Activated naive CD8-positive, alpha-beta T cell treated with anti-CD3 and anti-CD28 coated beads, Interleukin-2, amount 10 ng/mL, durations not matched to agents 7 days and 5 days (primary cell): Measurements from ENCODE around the gene SPINT4. TPM values are rescaled to one million over a fixed set of nuclear protein-coding genes. Genes with fewer than 3 reads are reported as not detected.
"Not testable (repeated sequence)": the region's sequence is repeated elsewhere in the genome, so short reads cannot be mapped to it uniquely, and the experiment has no call there.

Experiments
- ATAC-seq: fragments of 150-1000 bp; cut with Tn5 transposase; one replicate; pipeline ENCODE4 v1.10.0; 2021; ENCODE audit warnings: low read depth, moderate library complexity
- POLR2A ChIA-PET: fragments of 350-600 bp; sonication (Branson Sonifier 250); formaldehyde crosslinking; loops from one replicate; lab custom pipeline; 2021; ENCODE audit warnings: antibody characterized with exemption; lab: Charles Lee
- DNase-seq: peaks from one replicate; pipeline ENCODE4 v3.0.0; 2021
- H3K27ac Mint-ChIP-seq: one replicate; pipeline ENCODE4 v1.8.0; 2022; ENCODE audit warnings: mild to moderate bottlenecking, mixed read lengths
- H3K27me3 Mint-ChIP-seq: one replicate; pipeline ENCODE4 v1.8.0; 2022; ENCODE audit warnings: mild to moderate bottlenecking, moderate library complexity, mixed read lengths
- H3K36me3 Mint-ChIP-seq: one replicate; pipeline ENCODE4 v1.8.0; 2021; ENCODE audit warnings: mild to moderate bottlenecking, mixed read lengths
- H3K4me1 Mint-ChIP-seq: one replicate; pipeline ENCODE4 v1.8.0; 2021; ENCODE audit warnings: mixed read lengths
- H3K4me3 Mint-ChIP-seq: one replicate; pipeline ENCODE4 v1.8.0; 2022; ENCODE audit warnings: mild to moderate bottlenecking, moderate library complexity, mixed read lengths
- H3K9me3 Mint-ChIP-seq: one replicate; pipeline ENCODE4 v1.8.0; 2021; ENCODE audit warnings: mixed read lengths
- total RNA-seq, 2 experiments: library from RNA; stranded (reverse); gene quantifications; one replicate each; pipeline ENCODE4 v1.2.3, GENCODE V29; 2021

SPINT4 gene
- not detected for total RNA-seq

DNA sequence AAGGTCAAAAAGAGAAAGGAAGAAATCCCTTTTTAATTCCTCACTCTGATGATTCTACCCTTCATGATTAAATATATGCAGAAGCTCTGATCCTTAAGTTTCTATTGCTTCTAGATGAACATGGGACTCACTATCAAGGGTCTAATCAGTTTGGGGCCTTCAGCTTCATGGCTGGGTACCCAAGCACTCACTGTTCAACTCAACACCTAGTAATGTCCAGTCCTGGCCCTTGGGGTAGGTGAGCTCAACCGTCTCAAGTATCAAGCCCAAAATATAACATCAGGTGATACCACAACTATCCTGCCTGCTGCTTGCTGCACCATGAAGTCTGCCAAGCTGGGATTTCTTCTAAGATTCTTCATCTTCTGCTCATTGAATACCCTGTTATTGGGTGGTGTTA lies at the start of gene SPINT4:
Gene SPINT4, plus strand, starts transcription at position 301 of the 400 bp plus-strand sequence. Its CDS starts 21 bp downstream, at position 322.
- Mint-ChIP-seq H3K9me3 (no peaks in the 10 kb centered on the region), H3K4me1 (no peaks in the 10 kb centered on the region), H3K27me3 (peaks cover 44% of the 10 kb centered on the region), H3K4me3 (no peak within 1 kb of the TSS), H3K27ac (no peak within 1 kb of the TSS), H3K36me3 (no peaks in the 10 kb centered on the region)
- POLR2A ChIA-PET, result no interaction called here
- ATAC-seq, result no peak
- no peak for DNase-seq

DNA sequence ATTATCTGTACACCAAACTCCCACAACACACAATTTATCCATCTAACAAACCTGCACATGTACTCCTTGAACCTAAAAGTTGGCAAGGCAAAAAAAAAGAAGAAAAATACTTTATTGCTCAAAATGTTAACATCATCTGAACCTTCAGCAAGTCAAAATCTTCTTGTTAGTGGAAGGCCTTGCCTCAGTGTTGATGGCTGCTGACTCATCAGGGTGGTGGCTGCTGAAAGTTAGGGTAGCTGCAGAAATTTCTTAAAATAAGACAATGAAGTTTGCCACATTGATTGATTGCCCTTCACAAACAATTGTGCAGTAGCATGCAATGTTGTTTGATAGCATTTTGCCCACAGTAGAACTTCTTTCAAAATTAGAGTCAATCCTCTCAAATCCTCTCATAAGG lies 49.4 kb upstream of the SPINT4 start:
- DNase-seq (no peak), ATAC-seq (no peak)
- H3K4me3 Mint-ChIP-seq, result no peak overlapping the region
- H3K27ac Mint-ChIP-seq, result no peak overlapping the region
- H3K4me1 Mint-ChIP-seq, result no peaks in the 10 kb centered on the region
- no peaks in the 10 kb centered on the region for H3K36me3 Mint-ChIP-seq
- peaks cover 26% of the 10 kb centered on the region for H3K27me3 Mint-ChIP-seq
- peaks cover 2% of the 10 kb centered on the region for H3K9me3 Mint-ChIP-seq
- POLR2A ChIA-PET, result no interaction called here

DNA sequence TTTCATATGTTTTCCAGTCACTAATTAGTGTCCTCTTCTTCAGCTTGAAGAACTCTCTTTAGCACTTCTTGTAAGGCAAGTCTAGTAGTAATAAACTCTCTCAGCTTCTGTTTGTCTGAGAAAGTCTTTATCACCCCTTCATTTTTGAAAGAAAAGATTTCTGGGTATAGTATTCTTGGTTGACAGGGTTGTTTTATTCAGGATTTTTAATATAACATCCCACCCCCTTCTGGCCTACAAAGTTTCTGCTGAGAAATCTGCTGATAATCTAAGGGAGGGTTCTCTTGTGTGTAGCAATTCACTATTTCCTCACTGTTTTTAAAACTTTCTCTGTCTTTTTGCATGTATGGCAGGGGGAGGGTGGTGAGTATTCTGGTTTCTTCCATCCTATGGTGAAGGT lies 42.5 kb upstream of the SPINT4 start:
- no peak overlapping the region for H3K27ac Mint-ChIP-seq

DNA sequence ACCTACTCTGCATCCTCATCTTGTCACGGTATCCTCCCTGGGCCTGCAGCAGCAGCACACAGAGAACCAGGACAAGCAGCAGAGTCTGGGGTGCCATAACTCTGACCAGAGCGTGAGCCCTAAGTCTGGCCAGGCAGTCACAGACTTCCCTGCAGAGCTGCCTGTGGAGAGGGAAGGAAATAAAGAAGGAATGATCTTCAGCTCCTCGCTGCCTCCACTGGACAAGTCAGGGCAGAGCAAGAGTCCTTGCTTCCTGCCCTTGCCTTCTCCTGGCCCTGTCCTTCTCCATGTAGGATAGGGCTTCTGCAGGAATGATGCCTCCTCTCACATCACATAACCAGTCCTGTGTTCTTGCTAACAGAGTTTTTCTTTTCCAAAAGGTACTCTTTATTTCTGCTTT lies 36.3 kb upstream of the SPINT4 start:
- H3K27me3 Mint-ChIP-seq, result peaks cover 3% of the 10 kb centered on the region
- H3K36me3 Mint-ChIP-seq, result no peaks in the 10 kb centered on the region
- H3K4me3 Mint-ChIP-seq, result no peak overlapping the region
- DNase-seq (no peak), ATAC-seq (no peak)
- H3K27ac Mint-ChIP-seq, result no peak overlapping the region
- peaks cover 2% of the 10 kb centered on the region for H3K4me1 Mint-ChIP-seq
- H3K9me3 Mint-ChIP-seq, result no peaks in the 10 kb centered on the region
- POLR2A ChIA-PET, result no interaction called here

More for the DNA sequence above, 42.5 kb upstream of the SPINT4 start:
- Mint-ChIP-seq H3K27me3 (peaks cover 10% of the 10 kb centered on the region), H3K9me3 (peaks cover 9% of the 10 kb centered on the region), H3K4me3 (no peak overlapping the region), H3K4me1 (peaks cover 2% of the 10 kb centered on the region), H3K36me3 (no peaks in the 10 kb centered on the region)
- ATAC-seq (no peak), DNase-seq (no peak)
- POLR2A ChIA-PET, result no interaction called here

DNA sequence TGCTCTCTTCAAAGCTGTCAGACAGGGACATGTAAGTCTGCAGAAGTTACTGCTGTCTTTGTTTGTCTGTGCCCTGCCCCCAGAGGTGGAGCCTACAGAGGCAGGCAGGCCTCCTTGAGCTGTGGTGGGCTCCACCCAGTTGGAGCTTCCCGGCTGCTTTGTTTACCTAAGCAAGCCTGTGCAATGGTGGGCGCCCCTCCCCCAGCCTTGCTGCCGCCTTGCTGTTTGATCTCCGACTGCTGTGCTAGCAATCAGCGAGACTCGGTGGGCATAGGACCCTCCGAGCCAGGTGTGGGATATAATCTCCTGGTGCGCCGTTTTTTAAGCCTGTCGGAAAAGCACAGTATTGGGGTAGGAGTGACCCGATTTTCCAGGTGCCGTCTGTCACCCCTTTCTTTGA lies 28.8 kb upstream of the SPINT4 start:
- H3K9me3 Mint-ChIP-seq, H3K36me3 Mint-ChIP-seq, POLR2A ChIA-PET, ATAC-seq, H3K4me1 Mint-ChIP-seq, DNase-seq, H3K27ac Mint-ChIP-seq, H3K4me3 Mint-ChIP-seq: not testable (repeated sequence)
- peaks cover 13% of the 10 kb centered on the region for H3K27me3 Mint-ChIP-seq

DNA sequence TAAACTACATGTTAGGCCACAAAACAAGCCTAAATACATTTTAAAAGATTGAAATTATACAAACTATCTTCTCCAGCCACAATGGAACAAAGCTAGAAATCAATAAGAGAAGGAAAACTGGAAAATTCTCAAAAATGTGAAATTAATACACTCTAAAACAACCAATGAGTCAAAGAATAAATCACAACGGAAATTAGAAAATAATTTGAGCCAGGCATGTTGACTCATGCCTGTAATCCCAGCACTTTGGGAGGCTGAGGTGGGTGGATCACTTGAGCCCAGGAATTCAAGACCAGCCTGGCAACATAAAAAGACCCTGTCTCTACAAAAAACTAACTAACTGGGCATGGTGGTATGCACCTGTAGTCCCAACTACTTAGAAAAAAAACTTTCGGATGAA lies 26.7 kb upstream of the SPINT4 start:
- no peak for DNase-seq
- H3K4me3 Mint-ChIP-seq, result no peak overlapping the region
- POLR2A ChIA-PET, result no interaction called here
- H3K4me1 Mint-ChIP-seq, result no peaks in the 10 kb centered on the region
- no peak for ATAC-seq
- no peak overlapping the region for H3K27ac Mint-ChIP-seq
- H3K9me3 Mint-ChIP-seq, result no peaks in the 10 kb centered on the region
- peaks cover 11% of the 10 kb centered on the region for H3K27me3 Mint-ChIP-seq
- no peaks in the 10 kb centered on the region for H3K36me3 Mint-ChIP-seq

DNA sequence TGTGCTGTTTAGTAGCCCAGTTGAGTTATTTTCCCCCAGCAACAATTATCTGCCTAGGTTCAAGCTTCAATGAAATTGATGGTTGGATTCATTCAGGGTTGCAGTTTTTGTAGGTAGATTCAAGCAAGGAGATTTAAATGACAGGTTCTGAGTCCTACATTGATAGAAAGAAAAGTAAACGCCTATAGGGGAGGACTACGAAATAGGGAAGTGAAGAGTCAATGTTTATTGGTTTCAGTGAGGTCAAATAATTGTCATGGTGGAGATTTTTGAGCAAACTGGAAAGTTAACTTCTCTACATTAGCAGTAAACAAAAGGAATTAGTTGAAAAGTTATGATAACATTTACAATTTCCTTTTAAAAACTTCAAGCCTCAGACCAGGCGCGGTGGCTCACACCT lies 21.0 kb upstream of the SPINT4 start:
- Mint-ChIP-seq H3K4me1 (no peaks in the 10 kb centered on the region), H3K4me3 (no peak overlapping the region), H3K27ac (no peak overlapping the region), H3K36me3 (no peaks in the 10 kb centered on the region), H3K27me3 (peaks cover 6% of the 10 kb centered on the region), H3K9me3 (peaks cover 2% of the 10 kb centered on the region)
- POLR2A ChIA-PET, result no interaction called here
- ATAC-seq (no peak), DNase-seq (no peak)

DNA sequence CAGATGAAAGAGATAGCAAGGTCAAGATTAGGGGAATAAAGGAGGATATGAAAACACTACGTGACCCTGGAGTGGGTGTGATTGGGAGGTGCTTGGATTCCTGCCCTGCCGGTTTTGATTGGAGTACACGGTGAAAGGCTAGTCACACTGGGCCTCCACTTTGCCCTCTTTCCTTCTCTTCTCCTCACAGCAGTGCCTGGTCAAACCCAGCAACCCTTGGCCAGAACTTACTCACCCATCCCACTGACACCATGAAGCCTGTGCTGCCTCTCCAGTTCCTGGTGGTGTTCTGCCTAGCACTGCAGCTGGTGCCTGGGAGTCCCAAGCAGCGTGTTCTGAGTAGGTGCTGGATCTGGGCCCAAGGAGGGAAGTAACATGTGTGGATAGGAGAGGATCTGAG lies 20.3 kb upstream of the SPINT4 start, which contains the start of gene WFDC13:
Gene WFDC13, plus strand, starts transcription at position 166 of the 400 bp plus-strand sequence. Its CDS starts 86 bp downstream, at position 252.
- H3K9me3 Mint-ChIP-seq, result peaks cover 2% of the 10 kb centered on the region
- no peak within 1 kb of the TSS for H3K27ac Mint-ChIP-seq
- no peak for ATAC-seq
- H3K27me3 Mint-ChIP-seq, result peaks cover 4% of the 10 kb centered on the region
- no peak within 1 kb of the TSS for H3K4me3 Mint-ChIP-seq
- H3K4me1 Mint-ChIP-seq, result no peaks in the 10 kb centered on the region
- no peaks in the 10 kb centered on the region for H3K36me3 Mint-ChIP-seq
- no peak for DNase-seq
- POLR2A ChIA-PET, result no interaction called here

DNA sequence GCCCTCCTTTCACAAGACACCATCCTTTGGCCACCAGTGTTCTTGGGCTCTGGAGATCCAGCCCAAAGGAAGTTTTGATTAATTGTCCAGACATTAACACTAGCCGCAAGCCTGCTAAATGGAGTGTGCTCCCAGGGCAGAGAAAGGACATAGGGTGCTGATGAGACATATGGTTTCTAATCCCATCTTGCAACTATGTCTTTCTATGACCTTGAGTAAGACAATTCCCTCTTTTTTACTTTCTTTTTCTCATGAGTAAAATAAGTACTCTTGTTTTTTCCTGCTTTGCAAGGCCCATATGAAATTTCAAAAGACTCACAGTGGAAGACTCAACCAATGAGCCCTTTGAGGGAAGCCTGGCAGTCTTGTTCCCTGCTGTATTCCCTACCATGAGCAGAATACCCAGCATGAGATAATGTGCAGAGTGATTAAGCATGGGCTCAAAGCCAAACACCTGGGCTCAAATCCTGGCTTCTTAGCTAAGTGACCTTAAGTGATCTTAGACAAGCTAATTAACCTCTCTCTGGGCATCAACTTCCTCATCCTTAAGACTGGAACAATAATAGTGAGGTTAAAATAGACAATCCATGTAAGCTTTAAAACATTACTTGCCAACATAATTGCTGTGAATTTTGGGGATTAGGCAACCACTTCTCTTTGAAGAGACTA lies 17.0 kb upstream of the SPINT4 start, which contains the start of gene WFDC10B:
Gene WFDC10B, minus strand, starts transcription at position 51 of the 669 bp plus-strand sequence. CDS start 19,027 bp downstream, outside the sequence.
- no peak for DNase-seq
- peaks cover 12% of the 10 kb centered on the region for H3K27me3 Mint-ChIP-seq
- H3K27ac Mint-ChIP-seq, result no peak within 1 kb of the TSS

DNA sequence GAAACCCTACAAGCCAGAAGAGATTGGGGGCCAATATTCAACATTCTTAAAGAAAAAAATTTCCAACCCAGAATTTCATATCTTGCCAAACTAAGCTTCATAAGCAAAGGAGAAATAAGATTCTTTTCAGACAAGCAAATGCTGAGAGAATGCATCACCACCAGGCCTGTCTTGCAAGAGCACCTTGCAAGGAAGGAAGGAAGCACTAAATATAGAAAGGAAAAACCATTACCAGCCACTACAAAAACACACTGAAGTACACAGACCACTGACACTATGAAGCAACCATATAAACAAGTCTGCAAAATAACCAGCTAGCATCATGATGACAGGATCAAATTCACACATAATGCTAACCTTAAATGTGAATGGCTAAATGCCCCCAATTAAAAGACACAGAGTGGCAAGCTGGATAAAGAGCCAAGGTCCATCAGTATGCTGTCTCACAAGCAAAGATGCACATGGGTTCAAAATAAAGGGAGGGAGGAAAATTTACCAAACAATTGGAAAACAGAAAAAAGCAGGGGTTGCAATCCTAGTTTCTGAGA lies 5.9 kb upstream of the SPINT4 start:
- not testable (repeated sequence) for H3K4me3 Mint-ChIP-seq
- peaks cover 39% of the 10 kb centered on the region for H3K27me3 Mint-ChIP-seq

More for the DNA sequence above, 17.0 kb upstream of the SPINT4 start, which contains the start of gene WFDC10B:
- POLR2A ChIA-PET, result no interaction called here
- Mint-ChIP-seq H3K4me3 (no peak within 1 kb of the TSS), H3K9me3 (peaks cover 2% of the 10 kb centered on the region), H3K4me1 (no peaks in the 10 kb centered on the region), H3K36me3 (no peaks in the 10 kb centered on the region)
- ATAC-seq, result no peak

DNA sequence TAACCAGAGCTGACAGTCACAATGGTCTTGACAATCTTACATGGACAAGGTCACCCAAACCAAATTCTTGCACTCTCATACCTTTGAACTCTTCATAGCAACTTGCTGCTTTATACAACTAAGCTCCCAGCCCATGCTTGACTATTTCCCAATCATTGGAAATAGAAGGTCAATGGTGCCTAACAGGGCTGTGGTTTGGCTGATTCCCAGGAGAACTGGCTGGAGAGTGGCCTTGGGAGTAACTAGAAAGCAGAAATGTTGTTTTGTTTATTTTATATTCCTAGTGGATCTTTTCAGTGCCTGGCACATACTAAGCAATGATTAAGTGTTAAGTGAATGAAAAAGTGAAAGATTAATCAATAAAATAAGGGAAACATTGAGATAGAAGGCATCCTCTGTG lies 3.0 kb downstream of the SPINT4 start:
- H3K4me1 Mint-ChIP-seq, result no peaks in the 10 kb centered on the region
- POLR2A ChIA-PET, result no interaction called here
- peaks cover 32% of the 10 kb centered on the region for H3K27me3 Mint-ChIP-seq
- no peak overlapping the region for H3K4me3 Mint-ChIP-seq
- no peaks in the 10 kb centered on the region for H3K36me3 Mint-ChIP-seq
- H3K27ac Mint-ChIP-seq, result no peak overlapping the region
- no peak for ATAC-seq
- peaks cover 2% of the 10 kb centered on the region for H3K9me3 Mint-ChIP-seq
- DNase-seq, result no peak

More for the DNA sequence above, 5.9 kb upstream of the SPINT4 start:
- DNase-seq, H3K27ac Mint-ChIP-seq, POLR2A ChIA-PET, H3K4me1 Mint-ChIP-seq, H3K9me3 Mint-ChIP-seq, H3K36me3 Mint-ChIP-seq, ATAC-seq: not testable (repeated sequence)

DNA sequence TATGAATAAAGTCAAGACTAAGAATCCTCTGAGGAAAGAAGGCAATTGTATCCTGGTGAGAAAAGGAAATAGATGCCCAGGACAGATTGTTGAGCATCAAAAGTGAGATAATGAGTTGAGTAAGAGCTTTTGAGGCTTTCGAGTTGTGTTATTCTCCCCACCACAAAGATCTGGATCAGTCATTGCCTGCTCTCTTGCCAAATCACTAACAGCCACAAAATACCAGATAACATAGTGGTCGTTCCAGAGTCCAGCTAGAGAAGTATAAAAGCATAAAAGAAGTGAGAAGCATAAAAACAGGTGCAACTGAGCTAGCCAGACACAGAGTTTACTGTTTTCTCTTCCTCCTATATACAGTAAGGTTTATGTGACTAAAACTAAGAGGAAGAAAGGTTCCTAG lies 4.9 kb downstream of the SPINT4 start:
- H3K27ac Mint-ChIP-seq, result no peak overlapping the region
- H3K4me3 Mint-ChIP-seq, result no peak overlapping the region
- H3K4me1 Mint-ChIP-seq, result no peaks in the 10 kb centered on the region
- no peaks in the 10 kb centered on the region for H3K36me3 Mint-ChIP-seq
- ATAC-seq (no peak), DNase-seq (no peak)
- peaks cover 5% of the 10 kb centered on the region for H3K9me3 Mint-ChIP-seq
- peaks cover 29% of the 10 kb centered on the region for H3K27me3 Mint-ChIP-seq
- POLR2A ChIA-PET, result no interaction called here

DNA sequence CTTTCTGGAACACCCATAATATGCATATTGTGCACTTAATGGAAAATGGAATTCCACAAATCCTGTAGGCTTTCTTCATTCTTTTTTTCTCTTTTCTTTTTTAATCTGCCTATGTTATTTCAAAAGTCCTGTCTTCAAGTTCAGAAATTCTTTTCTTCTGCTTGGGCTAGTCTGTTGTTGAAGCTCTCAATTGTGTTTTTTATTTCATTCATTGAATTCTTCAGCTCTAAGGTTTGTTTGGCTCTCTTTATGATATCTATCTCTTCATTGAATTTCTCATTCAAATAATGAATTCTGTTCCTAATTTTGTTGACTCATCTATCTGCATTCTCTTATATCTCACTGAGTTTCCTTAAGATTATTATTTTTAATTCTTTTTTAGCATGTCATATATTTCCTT lies 10.1 kb downstream of the SPINT4 start:
- Mint-ChIP-seq H3K4me3 (no peak overlapping the region), H3K9me3 (peaks cover 12% of the 10 kb centered on the region), H3K27ac (no peak overlapping the region), H3K36me3 (no peaks in the 10 kb centered on the region), H3K27me3 (peaks cover 13% of the 10 kb centered on the region), H3K4me1 (no peaks in the 10 kb centered on the region)
- ATAC-seq, result no peak
- no peak for DNase-seq
- POLR2A ChIA-PET, result no interaction called here

DNA sequence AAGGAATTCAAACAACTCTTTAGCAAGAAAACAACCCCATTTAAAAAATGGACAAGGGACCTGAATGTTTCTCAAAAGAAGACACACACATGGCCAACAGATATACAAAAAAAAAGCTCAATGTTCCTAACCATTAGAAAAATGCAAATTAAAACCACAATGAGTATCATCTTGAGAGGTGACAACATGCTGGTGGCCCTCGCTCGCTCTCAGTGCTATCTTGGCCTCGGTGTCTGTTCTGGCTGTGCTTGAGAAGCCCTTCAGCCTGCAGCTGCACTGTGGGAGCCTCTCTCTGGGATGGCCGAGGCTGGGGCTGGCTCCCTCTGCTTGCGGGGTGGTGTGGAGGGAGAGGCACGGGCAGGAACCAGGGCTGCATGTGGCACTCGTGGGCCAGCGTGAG lies 13.4 kb downstream of the SPINT4 start:
- POLR2A ChIA-PET, result no interaction called here
- DNase-seq (no peak), ATAC-seq (no peak)
- Mint-ChIP-seq H3K9me3 (peaks cover 10% of the 10 kb centered on the region), H3K27ac (no peak overlapping the region), H3K4me1 (no peaks in the 10 kb centered on the region), H3K27me3 (peaks cover 10% of the 10 kb centered on the region), H3K36me3 (no peaks in the 10 kb centered on the region), H3K4me3 (no peak overlapping the region)
